Left cardiac atrium (tissue), 2 donors: ENCODE results near the gene KCNK15. TPM values are rescaled to one million over a fixed set of nuclear protein-coding genes. Genes with fewer than 3 reads are reported as not detected.

Experiments used
- total RNA-seq, 2 donors: library from RNA; stranded (reverse); fragmentation: NEBNext Ultra II Directional; extraction: Animal tissue kit (Norgen Biotek cat#: 25700); gene quantifications; one replicate each; pipeline ENCODE4 v1.2.1, GENCODE V29; 2021
- donor health status: DM: no; HTN: yes; CAD: no; lungs with severe emphysema.
- donor health status: DM: yes; HTN: yes; CAD: no.

Gene KCNK15
- total RNA-seq, 2 donors from 2014 or later, result 2.2 to 2.6 TPM

Other genes with a start within 250 kb of the KCNK15 start
- gene SERINC3, start 223.8 kb upstream of the KCNK15 start, total RNA-seq, result 10 to 100 TPM; 83.9 to 92.8 TPM
- 100 to 1,000 TPM; 159 to 182 TPM for gene PKIG, start 163.3 kb upstream of the KCNK15 start, total RNA-seq
- 10 to 100 TPM; 11.3 to 12.2 TPM for gene ADA, start 94.2 kb upstream of the KCNK15 start, total RNA-seq
- 10 to 100 TPM; 25.1 to 63.6 TPM for gene CCN5, start 30.5 kb upstream of the KCNK15 start, total RNA-seq
- under 1 TPM; 0.58 to 0.80 TPM for gene RIMS4, start 64.7 kb downstream of the KCNK15 start, total RNA-seq
- gene YWHAB, start 139.8 kb downstream of the KCNK15 start, total RNA-seq, result 100 to 1,000 TPM; 109 to 140 TPM
- 1 to 10 TPM; 5.6 to 6.3 TPM for gene PABPC1L, start 164.2 kb downstream of the KCNK15 start, total RNA-seq
- 10 to 100 TPM; 10.5 to 10.9 TPM for gene TOMM34, start 214.5 kb downstream of the KCNK15 start, total RNA-seq
- 10 to 100 TPM; 16.0 to 16.4 TPM for gene STK4, start 220.6 kb downstream of the KCNK15 start, total RNA-seq